HG03025 (cell line): Measurements from ENCODE around the gene HIKESHI.

Source experiments
- ATAC-seq: cut with Tn5 transposase; IDR thresholded peaks from one replicate; pipeline ENCODE4 v1.9.1; 2021; ENCODE audit warnings: mild to moderate bottlenecking, moderate library complexity; ENCODE audit not compliant: unreplicated experiment, low FRiP score

The HIKESHI gene

GRCh38 chr11:86372586-86372985 lies 70.5 kb downstream of the HIKESHI start:
- no peak for ATAC-seq

DNA sequence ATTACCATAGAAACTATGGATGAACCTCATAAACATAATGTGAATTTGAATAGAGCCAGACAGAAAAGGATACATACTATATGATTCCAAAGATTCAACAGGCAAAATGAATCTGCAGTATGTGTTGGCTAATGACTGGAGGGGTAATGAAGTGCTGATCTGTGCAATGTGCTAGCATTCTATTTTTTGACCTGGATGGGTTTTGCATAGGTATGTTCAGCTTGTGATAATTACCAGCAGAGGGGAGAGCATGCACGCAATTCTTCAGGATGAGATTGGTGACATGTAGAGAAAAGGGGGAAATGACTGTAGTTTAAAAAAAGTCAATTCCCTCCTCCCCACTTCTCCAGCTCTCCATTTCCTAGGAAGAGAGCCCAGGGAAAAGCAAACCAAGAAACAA lies 72.0 kb downstream of the HIKESHI start:
- no peak for ATAC-seq

DNA sequence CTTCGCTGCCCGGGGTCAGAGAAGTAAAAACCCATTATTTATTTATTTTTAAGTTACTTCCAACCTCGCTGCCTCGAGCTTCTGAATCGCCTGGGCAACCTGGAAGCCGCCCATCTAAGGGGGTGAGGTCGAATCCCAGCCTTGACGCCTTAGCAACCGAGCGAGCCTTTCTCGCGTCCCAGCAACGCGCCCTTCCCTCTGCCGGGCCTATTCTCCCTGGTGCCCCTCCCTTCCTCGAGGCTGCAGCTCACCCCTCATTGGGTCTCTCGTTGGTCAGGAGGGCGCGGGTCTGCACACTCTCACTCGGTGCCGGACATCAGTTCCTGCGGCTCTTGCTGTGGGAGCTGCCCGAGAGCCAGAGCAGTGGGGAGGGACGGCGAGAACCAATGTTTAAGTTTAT lies 72.5 kb downstream of the HIKESHI start, which contains the start of gene CCDC81:
TSS of gene CCDC81 (plus strand) at position 302 of the 400 bp plus-strand sequence. CDS start 277 bp downstream, outside the sequence.
- ATAC-seq: no peak

DNA sequence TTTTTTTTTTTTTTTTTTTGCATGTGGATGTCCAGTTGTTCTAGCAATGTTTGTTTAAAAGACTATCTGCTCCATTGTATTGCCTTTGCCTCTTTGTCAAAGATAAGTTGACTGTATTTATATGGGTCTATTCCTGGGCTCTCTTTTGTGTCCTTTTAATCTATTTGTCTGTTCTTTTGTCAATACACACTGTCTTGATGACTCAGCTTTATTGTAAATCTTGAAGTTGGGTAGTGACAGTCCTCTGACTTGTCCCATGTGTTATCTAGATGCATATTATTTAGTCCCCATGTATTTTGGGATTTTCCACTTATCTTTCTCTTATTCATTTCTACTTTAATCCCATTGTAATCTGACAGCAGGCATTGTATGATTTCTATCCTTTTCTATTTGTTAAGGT lies 75.9 kb downstream of the HIKESHI start:
- no peak for ATAC-seq

- ATAC-seq: no peak
Observed at GRCh38 chr11:86380295-86381059, 78.4 kb downstream of the HIKESHI start.

DNA sequence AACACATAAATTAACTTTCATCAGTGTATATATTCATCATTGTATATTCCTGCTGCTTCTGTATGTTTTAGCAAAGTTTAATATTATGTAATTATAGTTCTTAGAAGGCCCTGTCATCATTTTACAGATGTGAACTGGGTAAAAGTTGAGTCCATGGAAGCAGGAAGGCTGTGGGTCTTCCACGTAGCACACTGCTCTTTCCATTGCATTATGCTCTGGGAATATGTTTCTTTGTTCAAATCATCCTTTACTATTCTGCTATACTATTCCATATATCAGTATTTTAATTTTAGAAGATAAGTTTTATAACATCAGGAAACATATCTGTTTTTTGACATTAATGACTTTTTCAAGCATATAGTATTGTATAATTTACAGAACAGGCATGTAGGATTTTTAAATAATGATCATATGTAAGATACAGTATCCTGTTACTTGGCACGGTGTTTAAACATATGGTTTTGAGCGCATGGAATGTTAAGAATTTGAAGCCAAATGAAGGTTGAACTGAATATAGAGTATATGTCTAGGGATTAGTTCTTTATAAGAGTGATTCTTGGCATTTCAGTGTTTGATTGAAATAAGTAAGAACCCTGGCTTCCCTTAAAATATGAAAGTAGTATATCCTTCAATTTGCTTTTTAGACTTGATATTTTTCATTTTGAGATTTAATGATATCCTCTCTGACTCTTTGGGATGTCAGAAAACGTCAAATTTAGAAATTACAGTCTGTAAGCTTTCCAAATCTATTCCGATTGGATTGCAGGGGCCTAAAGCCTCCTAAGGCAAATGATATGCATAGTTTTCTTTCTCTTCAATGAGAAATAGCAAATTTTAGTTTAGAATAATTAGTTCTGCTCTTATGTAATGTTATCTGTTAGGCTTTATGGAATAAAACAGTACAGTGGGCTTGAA lies 81.3 kb downstream of the HIKESHI start:
- ATAC-seq: no peak

- ATAC-seq: no peak
Observed at GRCh38 chr11:86386283-86386682, 84.2 kb downstream of the HIKESHI start.

DNA sequence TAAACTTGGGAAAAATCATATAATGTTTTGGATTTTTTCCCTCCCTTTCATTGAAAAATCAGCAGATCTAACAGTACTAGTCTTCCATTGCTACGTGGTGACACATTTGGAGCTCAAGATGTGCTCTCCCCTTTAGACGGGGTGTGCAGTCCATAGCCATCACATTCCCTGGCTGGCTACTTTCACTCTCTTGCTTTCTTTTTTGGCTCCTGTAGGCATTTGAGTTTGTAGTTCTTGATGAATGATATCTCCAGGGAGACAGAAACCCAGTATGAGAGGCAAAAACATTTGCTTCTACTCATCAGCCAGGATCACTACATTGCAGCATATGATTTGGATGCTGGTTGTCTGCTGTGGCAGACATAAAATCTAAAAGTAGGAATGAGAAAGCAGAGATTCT lies 84.7 kb downstream of the HIKESHI start:
- no peak for ATAC-seq

DNA sequence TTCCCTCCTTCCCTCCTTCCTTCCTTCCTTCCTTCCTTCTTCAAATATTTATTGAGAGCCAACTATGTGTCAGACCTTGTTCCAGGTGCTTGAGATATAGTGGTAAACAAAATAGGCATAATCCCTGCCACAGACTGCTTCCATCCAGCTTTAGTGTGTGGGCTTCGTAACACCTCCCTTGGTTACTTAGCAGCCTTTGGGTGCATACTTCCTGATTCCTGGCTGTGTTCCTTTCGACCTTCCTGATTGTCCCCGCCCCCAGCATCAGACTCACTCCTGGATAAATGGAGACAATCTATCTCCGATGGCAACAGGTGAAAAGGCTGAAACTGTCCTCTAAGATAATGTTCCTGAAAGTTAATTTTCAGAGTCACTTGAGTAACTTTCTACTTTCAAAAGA lies 86.2 kb downstream of the HIKESHI start:
- ATAC-seq: no peak

- ATAC-seq: no peak
Observed at GRCh38 chr11:86390487-86390886, 88.4 kb downstream of the HIKESHI start.

DNA sequence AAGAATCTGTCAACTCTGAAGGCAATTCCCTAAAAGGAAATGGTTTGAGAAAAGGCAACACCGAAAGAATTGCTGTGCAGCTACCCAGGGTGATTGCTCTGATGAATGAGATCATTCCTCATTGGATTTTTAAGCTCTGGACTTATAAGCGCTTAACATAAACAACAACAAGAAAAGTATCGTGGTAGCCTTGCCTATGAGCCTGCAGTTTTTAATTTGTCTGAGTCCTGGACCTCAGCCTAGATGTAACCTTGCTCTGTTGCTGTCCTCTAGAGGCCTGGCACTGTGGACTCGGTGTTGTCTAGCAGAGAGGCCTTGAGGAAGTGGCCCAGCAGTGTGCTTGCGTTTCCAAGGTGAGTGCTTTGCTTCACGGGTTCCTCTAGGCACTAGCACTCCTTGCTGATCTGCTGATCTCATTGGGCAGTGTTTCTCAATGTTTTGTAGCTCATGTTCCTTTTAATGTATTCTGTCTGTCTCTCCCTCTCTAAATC lies 93.1 kb downstream of the HIKESHI start:
- ATAC-seq: no peak
